A673 (cell line): ENCODE measurements around the gene FGF18.

ENCODE experiments used
- CTCF ChIP-seq: fragments of 300-800, 200-600 bp; sonication (generic); conservative IDR thresholded peaks from 2 replicates; pipeline ENCODE4 v1.5.1; 2017; ENCODE audit warnings: low read depth, mild to moderate bottlenecking, antibody characterized with exemption, low read length, moderate library complexity, mixed read lengths
- EZH2 ChIP-seq: fragments of 200-600 bp; sonication (generic); IDR thresholded peaks from 2 replicates; pipeline ENCODE4 v1.6.1; 2017; ENCODE audit warnings: borderline replicate concordance, low read depth, mild to moderate bottlenecking, mixed read lengths, antibody characterized with exemption, low read length; ENCODE audit not compliant: poor library complexity, severe bottlenecking

GRCh38 chr5:171431251-171431777 lies 11.9 kb downstream of the FGF18 start:
- TF ChIP-seq CTCF (no peak), EZH2 (no peak)
